GM06990 (cell line): ENCODE data around the gene GTF3C1.

Source experiments
- DNase-seq: peaks from one replicate; pipeline ENCODE4 v3.0.0-alpha.2; 2011; ENCODE audit not compliant: insufficient read length; ENCODE audit errors: extremely low read depth
- H3K27me3 ChIP-seq: replicated peaks from 2 replicates; pipeline ENCODE4 v1.6.0; 2011; ENCODE audit warnings: low read length; ENCODE audit not compliant: control insufficient read depth, insufficient read depth
- H3K36me3 ChIP-seq: 2 replicates; pipeline ENCODE4 v1.5.1; 2011; ENCODE audit warnings: low read length; ENCODE audit not compliant: control insufficient read depth, insufficient read depth
- H3K4me3 ChIP-seq: replicated peaks from 2 replicates; pipeline ENCODE4 v1.5.1; 2011; ENCODE audit warnings: low read depth, mild to moderate bottlenecking, control low read depth, low read length
- TF ChIP-seq, protein P1 (sequence below): IDR thresholded peaks from 2 replicates; pipeline ENCODE4 v1.5.1; 2011; ENCODE audit warnings: low read length, control low read depth, mild to moderate bottlenecking, inconsistent platforms; ENCODE audit not compliant: insufficient read depth, poor library complexity, severe bottlenecking

The GTF3C1 gene

DNA sequence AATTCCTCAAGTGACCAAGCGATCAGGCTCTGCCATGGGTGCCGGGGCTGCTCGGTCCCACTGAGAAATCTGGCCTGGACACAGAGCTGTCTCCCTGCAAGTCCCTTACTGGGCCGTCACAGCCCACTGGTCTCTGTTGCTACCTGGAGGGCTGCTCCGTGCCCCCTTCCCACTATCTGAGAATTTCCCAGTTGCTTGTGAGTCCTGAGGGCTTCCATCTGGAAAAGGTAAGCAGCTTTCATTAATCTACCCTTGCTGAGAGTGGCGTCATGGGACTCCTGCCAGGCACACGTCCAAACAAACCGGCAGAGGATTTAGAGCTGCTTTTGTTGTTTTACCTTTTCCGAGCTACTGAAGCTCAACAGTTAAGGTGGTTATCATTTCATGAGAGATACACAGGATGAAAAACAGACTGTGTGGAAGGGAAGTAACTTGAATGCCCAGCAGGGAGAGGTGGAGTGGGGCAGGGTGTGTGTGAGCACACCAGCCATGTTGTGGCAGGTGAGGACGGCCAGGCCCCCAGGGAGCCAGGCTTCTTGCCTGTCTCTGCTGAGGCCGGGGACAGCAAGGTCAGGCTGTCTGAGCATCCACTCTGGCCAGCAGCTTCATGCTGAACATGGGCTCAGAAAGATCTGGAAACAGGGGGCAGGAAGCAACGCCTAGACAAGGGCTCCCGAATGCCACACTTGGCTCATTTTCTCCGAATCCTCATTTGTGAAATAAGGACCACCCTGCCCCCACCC, 50.6 kb downstream of the GTF3C1 start:
- TF ChIP-seq, protein P1, sequence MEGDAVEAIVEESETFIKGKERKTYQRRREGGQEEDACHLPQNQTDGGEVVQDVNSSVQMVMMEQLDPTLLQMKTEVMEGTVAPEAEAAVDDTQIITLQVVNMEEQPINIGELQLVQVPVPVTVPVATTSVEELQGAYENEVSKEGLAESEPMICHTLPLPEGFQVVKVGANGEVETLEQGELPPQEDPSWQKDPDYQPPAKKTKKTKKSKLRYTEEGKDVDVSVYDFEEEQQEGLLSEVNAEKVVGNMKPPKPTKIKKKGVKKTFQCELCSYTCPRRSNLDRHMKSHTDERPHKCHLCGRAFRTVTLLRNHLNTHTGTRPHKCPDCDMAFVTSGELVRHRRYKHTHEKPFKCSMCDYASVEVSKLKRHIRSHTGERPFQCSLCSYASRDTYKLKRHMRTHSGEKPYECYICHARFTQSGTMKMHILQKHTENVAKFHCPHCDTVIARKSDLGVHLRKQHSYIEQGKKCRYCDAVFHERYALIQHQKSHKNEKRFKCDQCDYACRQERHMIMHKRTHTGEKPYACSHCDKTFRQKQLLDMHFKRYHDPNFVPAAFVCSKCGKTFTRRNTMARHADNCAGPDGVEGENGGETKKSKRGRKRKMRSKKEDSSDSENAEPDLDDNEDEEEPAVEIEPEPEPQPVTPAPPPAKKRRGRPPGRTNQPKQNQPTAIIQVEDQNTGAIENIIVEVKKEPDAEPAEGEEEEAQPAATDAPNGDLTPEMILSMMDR, result no peak
- H3K36me3 ChIP-seq, result peaks cover 44% of the 10 kb centered on the region
- H3K4me3 ChIP-seq, result no peak overlapping the region
- no peaks in the 10 kb centered on the region for H3K27me3 ChIP-seq
- DNase-seq, result no peak

DNA sequence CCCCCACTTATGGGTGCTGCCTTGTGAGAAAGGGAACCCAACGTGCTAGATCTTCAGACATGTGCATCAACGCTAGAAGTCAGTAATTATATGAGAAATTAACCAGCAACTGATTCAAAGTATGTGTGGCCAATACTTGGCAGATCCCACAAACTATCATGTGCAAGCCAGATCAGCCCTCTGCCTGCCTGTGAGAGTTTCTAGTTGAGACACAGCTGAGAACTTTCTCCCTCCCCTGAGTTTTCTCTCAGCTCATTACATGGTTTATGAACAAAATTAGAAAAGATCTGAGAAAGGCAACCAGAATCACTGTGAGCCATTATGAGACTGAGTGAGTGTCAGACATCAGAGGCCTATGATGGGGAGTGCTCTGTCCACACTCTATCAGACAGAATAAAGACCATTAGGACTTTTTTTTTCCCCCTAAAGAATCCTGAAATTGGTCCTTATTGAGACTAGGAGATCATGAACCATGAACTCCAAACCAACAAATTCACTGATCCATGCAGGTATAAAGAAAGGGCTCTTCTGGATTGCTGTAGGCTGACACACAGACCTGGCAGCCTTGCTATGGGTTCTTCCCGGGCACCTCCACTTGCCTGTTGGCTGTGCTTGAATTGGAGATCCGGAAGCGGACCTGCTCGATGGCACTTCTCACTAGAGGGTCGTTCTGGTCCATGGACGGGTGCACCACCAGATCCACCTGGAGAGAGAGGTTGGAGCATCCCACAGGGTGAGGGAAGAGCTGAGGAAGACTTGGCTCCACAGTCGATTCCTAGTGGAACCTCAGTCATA, 51.5 kb downstream of the GTF3C1 start:
- TF ChIP-seq, protein P1, result no peak
- no peak overlapping the region for H3K4me3 ChIP-seq
- no peak for DNase-seq
- H3K27me3 ChIP-seq, result no peaks in the 10 kb centered on the region
- peaks cover 40% of the 10 kb centered on the region for H3K36me3 ChIP-seq

DNA sequence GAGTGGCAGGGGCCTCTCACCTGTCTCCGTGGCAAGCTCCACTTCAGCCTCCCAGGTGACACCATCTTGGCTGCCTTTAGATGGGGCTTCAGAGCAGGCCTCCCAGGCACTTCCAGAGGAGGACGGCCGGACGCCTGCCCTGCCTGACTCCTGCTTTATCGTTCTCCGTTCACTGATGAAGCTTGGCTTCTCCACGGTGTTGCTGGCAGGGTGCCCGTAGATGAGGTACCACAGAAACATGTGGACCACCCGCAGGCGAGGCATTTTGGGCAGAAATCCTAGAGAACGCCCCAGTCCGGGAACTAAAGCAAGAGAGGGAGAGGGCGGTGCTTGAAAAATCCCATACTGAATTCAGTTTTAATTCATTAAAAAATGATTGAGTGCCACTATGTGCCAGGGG, 54.5 kb downstream of the GTF3C1 start:
- TF ChIP-seq, protein P1, result no peak
- peaks cover 35% of the 10 kb centered on the region for H3K36me3 ChIP-seq
- DNase-seq, result no peak
- H3K27me3 ChIP-seq, result no peaks in the 10 kb centered on the region
- H3K4me3 ChIP-seq, result no peak overlapping the region

DNA sequence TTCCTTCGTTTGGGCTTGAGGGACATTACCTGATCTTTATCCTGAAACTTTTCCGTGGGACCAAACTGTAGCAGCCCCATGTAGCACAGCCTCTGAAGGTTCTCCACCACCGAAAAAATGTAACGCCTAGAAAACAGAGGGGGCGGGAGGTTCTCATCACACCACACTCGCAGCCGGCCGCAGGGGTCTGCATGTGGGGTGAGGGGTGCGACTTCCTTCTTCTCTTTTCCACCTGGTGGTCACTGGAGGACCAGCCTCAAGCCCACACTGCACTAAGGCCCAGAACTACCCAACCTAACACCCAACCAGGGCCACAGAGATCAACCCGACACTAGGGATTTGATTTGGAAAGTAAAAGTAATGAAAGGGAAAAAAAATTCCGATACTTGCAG, 57.1 kb downstream of the GTF3C1 start:
- TF ChIP-seq, protein P1, result no peak
- H3K27me3 ChIP-seq, result no peaks in the 10 kb centered on the region
- H3K4me3 ChIP-seq, result no peak overlapping the region
- H3K36me3 ChIP-seq, result peaks cover 34% of the 10 kb centered on the region
- DNase-seq, result no peak

DNA sequence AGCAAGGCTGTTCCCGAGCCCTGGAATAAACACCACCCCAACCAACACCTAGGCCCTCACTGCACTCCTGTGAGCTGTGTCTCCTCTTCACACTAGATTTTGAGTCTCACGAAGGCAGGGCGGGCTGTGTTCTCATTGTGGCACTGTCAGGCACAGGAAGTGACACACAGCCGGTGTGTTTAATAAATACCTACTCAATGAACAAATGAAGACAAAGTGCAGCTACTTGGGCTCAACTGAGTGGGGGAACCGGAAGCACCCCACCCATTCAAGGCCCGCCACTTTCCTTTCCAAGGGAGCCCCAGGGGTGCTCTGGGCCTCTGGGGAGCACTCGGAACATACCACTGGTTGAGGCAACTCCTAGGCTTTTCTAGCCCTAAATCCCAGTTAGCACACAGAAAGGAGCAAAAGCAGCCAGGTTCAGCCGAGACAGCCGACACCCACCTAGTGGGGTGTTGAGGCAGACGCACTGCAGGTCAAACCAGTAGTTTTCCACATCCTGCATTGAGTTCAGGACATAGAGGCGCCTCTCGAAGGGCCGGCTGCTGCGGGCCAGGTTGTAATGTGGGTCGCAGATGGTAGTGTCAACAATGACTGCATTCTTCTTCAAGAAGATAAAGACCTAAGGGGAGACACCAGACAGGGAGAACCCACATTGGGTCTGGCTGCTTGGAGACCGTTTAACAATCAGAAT, 57.7 kb downstream of the GTF3C1 start:
- Histone ChIP-seq H3K27me3 (no peaks in the 10 kb centered on the region), H3K4me3 (no peak overlapping the region), H3K36me3 (peaks cover 35% of the 10 kb centered on the region)
- TF ChIP-seq, protein P1, result no peak
- DNase-seq, result no peak
